Measurements from ENCODE around the gene ITGA5. TPM values are rescaled to one million over a fixed set of nuclear protein-coding genes. Genes with fewer than 3 reads are reported as not detected.

The ITGA5 gene
- total RNA-seq, 1 donor from 2014 or later, result 5.1 TPM

GRCh38 chr12:54352891-54353874 lies 65.9 kb downstream of the ITGA5 start:
- peak; percentile 33 for DNase-seq

- peak; percentile 46 for DNase-seq
Observed at GRCh38 chr12:54352022-54352531, 67.0 kb downstream of the ITGA5 start.

- DNase-seq, result no peak
Observed at GRCh38 chr12:54351341-54351740, 67.7 kb downstream of the ITGA5 start.

- no peak for DNase-seq
Observed at GRCh38 chr12:54350743-54351142, 68.3 kb downstream of the ITGA5 start.

GRCh38 chr12:54349679-54350078 lies 69.4 kb downstream of the ITGA5 start:
- DNase-seq, result no peak

GRCh38 chr12:54349036-54349435 lies 70.0 kb downstream of the ITGA5 start:
- DNase-seq, result no peak

Other genes starting within 250 kb of the ITGA5 start
- 42.0 TPM for gene SMUG1, start 230.3 kb downstream of the ITGA5 start, total RNA-seq
- gene CBX5, start 139.1 kb downstream of the ITGA5 start, total RNA-seq, result 104 TPM
- 524 TPM for gene HNRNPA1, start 138.5 kb downstream of the ITGA5 start, total RNA-seq
- 0.62 TPM for gene NFE2, start 118.3 kb downstream of the ITGA5 start, total RNA-seq
- 47.1 TPM for gene COPZ1, start 94.1 kb downstream of the ITGA5 start, total RNA-seq
- gene GPR84, start 54.8 kb downstream of the ITGA5 start, total RNA-seq, result 0.16 TPM
- gene ZNF385A, start 34.5 kb downstream of the ITGA5 start, total RNA-seq, result 1.1 TPM
- 1.9 TPM for gene GTSF1, start 54.3 kb upstream of the ITGA5 start, total RNA-seq
- 8.1 TPM for gene NCKAP1L, start 78.5 kb upstream of the ITGA5 start, total RNA-seq
- 6.6 TPM for gene PDE1B, start 130.3 kb upstream of the ITGA5 start, total RNA-seq
- 6.7 TPM for gene PPP1R1A, start 169.4 kb upstream of the ITGA5 start, total RNA-seq
- gene LACRT, start 215.6 kb upstream of the ITGA5 start, total RNA-seq, result not detected
- not detected for gene DCD, start 229.1 kb upstream of the ITGA5 start, total RNA-seq